Measurements from ENCODE around the gene KLHDC9.
"Not testable (repeated sequence)": the region's sequence is repeated elsewhere in the genome, so short reads cannot be mapped to it uniquely, and the experiment has no call there.

KLHDC9 gene

GRCh38 chr1:161059293-161059692 is 38.9 kb upstream of the KLHDC9 start:
- CTCF ChIA-PET, result no interaction called here
- POLR2A ChIA-PET, result interaction anchor here (1.1 to 2.6 kb wide), 2 partner anchors 10 to 13 kb away, joined by 5 to 6 read pairs; partner anchors contain the start of gene USF1
- TF ChIP-seq ZNF384 (IDR thresholded peaks at IDR 0.05) (no peak), SP1 (IDR thresholded peaks at IDR 0.05) (no peak), PKNOX1 (IDR thresholded peaks at IDR 0.05) (no peak), FOXK2 (IDR thresholded peaks at IDR 0.05) (no peak), BHLHE40 (IDR thresholded peaks at IDR 0.05; ENCODE audit: borderline replicate concordance) (no peak), CTBP1 (IDR thresholded peaks at IDR 0.05; ENCODE audit: borderline replicate concordance) (no peak), HDGF (IDR thresholded peaks at IDR 0.05; ENCODE audit: borderline replicate concordance) (no peak), TARDBP (IDR thresholded peaks at IDR 0.05) (no peak), SUZ12 (IDR thresholded peaks at IDR 0.05) (no peak), LEF1 (IDR thresholded peaks at IDR 0.05; ENCODE audit: borderline replicate concordance) (no peak)
- no peak for DNase-seq (ENCODE audit: extremely low spot score)

- CTCF ChIA-PET, result no interaction called here
- TF ChIP-seq NFRKB (IDR thresholded peaks at IDR 0.05), result no peak
- TF ChIP-seq SP1 (IDR thresholded peaks at IDR 0.05), result no peak
- TF ChIP-seq ELF4 (IDR thresholded peaks at IDR 0.05), result no peak
- TF ChIP-seq PKNOX1 (IDR thresholded peaks at IDR 0.05), result no peak
- TF ChIP-seq SUZ12 (IDR thresholded peaks at IDR 0.05), result no peak
- no peak for TF ChIP-seq FOXK2 (IDR thresholded peaks at IDR 0.05)
- POLR2A ChIA-PET, result interaction anchor here (2.6 kb wide), 1 partner anchor 16 kb away, joined by 6 read pairs; the partner anchor contains the start of gene USF1
Measured at GRCh38 chr1:161061419-161061818, 36.7 kb upstream of the KLHDC9 start.

GRCh38 chr1:161063936-161064335 is 34.2 kb upstream of the KLHDC9 start:
- POLR2A ChIA-PET; DNase-seq (ENCODE audit: extremely low spot score): not testable (repeated sequence)
- CTCF ChIA-PET, result interaction anchor here (0.8 kb wide), 1 partner anchor 250 kb away, joined by 8 read pairs; the partner anchor contains the start of gene SDHC

More at GRCh38 chr1:161061419-161061818, 36.7 kb upstream of the KLHDC9 start:
- no peak for DNase-seq (ENCODE audit: extremely low spot score)

GRCh38 chr1:161065681-161066080 is 32.5 kb upstream of the KLHDC9 start:
- DNase-seq (ENCODE audit: extremely low spot score); CTCF ChIA-PET; POLR2A ChIA-PET: not testable (repeated sequence)

GRCh38 chr1:161066694-161067093 is 31.5 kb upstream of the KLHDC9 start:
- ChIA-PET POLR2A (no interaction called here), CTCF (no interaction called here)
- no peak for DNase-seq (ENCODE audit: extremely low spot score)
- TF ChIP-seq PKNOX1 (IDR thresholded peaks at IDR 0.05) (no peak), ARNT (IDR thresholded peaks at IDR 0.05) (no peak), FOXM1 (IDR thresholded peaks at IDR 0.05; ENCODE audit: borderline replicate concordance) (no peak), SUZ12 (IDR thresholded peaks at IDR 0.05) (no peak), ELF4 (IDR thresholded peaks at IDR 0.05) (no peak), TARDBP (IDR thresholded peaks at IDR 0.05) (no peak), NFRKB (IDR thresholded peaks at IDR 0.05) (no peak), FOXA1 (IDR thresholded peaks at IDR 0.05) (no peak), BHLHE40 (IDR thresholded peaks at IDR 0.05; ENCODE audit: borderline replicate concordance) (no peak), HDGF (IDR thresholded peaks at IDR 0.05; ENCODE audit: borderline replicate concordance) (no peak), CTBP1 (IDR thresholded peaks at IDR 0.05; ENCODE audit: borderline replicate concordance) (no peak), L3MBTL2 (conservative IDR thresholded peaks at IDR 0.05) (no peak)

- no peak for DNase-seq (ENCODE audit: extremely low spot score)
- TF ChIP-seq ELF4 (IDR thresholded peaks at IDR 0.05) (no peak), FOXK2 (IDR thresholded peaks at IDR 0.05) (no peak), CTBP1 (IDR thresholded peaks at IDR 0.05; ENCODE audit: borderline replicate concordance) (no peak), ZNF384 (IDR thresholded peaks at IDR 0.05) (no peak), L3MBTL2 (conservative IDR thresholded peaks at IDR 0.05) (no peak), PKNOX1 (IDR thresholded peaks at IDR 0.05) (no peak), FOXA1 (IDR thresholded peaks at IDR 0.05) (no peak), SP1 (IDR thresholded peaks at IDR 0.05) (no peak)
- POLR2A ChIA-PET, result interaction anchor here (1.3 kb wide), 1 partner anchor 23 kb away, joined by 4 read pairs; the partner anchor contains the start of gene USF1
- CTCF ChIA-PET, result no interaction called here
Measured at GRCh38 chr1:161068306-161069234, 29.6 kb upstream of the KLHDC9 start.

Data from HEK293T (cell line).